Neural cell (in vitro differentiated cells): ENCODE measurements around the gene TXNDC2.

Experiments
- CTCF ChIP-seq: fragments of 450-650 bp; IDR thresholded peaks from 2 replicates; pipeline ENCODE4 v1.5.1; 2014; ENCODE audit warnings: antibody characterized with exemption, mild to moderate bottlenecking, moderate library complexity; ENCODE audit not compliant: poor library complexity, severe bottlenecking
- EP300 ChIP-seq: fragments of 450-650 bp; conservative IDR thresholded peaks from 2 replicates; pipeline ENCODE4 v1.6.1; 2014; ENCODE audit warnings: antibody characterized with exemption, mild to moderate bottlenecking, moderate library complexity; ENCODE audit not compliant: poor library complexity, severe bottlenecking
- EZH2 ChIP-seq: fragments of 200-600, 300-800 bp; shearing (Covaris generic), sonication (generic); IDR thresholded peaks from 2 replicates; pipeline ENCODE4 v1.6.1; 2014; ENCODE audit warnings: antibody characterized with exemption, low read length, borderline replicate concordance, mild to moderate bottlenecking; ENCODE audit not compliant: insufficient read depth, poor library complexity, severe bottlenecking
- POLR2AphosphoS5 ChIP-seq: IDR thresholded peaks from 2 replicates; pipeline ENCODE4 v1.6.1; 2012
- RAD21 ChIP-seq: fragments of 450-650 bp; conservative IDR thresholded peaks from 2 replicates; pipeline ENCODE4 v1.6.1; 2014; ENCODE audit warnings: antibody characterized with exemption, mild to moderate bottlenecking, moderate library complexity
- SMC3 ChIP-seq: fragments of 450-650 bp; conservative IDR thresholded peaks from 2 replicates; pipeline ENCODE4 v1.6.1; 2014; ENCODE audit warnings: antibody characterized with exemption, mild to moderate bottlenecking, moderate library complexity; ENCODE audit not compliant: poor library complexity

- TF ChIP-seq CTCF (no peak), POLR2AphosphoS5 (no peak), EP300 (no peak), EZH2 (no peak), RAD21 (no peak), SMC3 (no peak)
Measured at GRCh38 chr18:9877655-9878014, 8.1 kb upstream of the TXNDC2 start.
